ENCODE measurements around the gene KCNJ2.

DNA sequence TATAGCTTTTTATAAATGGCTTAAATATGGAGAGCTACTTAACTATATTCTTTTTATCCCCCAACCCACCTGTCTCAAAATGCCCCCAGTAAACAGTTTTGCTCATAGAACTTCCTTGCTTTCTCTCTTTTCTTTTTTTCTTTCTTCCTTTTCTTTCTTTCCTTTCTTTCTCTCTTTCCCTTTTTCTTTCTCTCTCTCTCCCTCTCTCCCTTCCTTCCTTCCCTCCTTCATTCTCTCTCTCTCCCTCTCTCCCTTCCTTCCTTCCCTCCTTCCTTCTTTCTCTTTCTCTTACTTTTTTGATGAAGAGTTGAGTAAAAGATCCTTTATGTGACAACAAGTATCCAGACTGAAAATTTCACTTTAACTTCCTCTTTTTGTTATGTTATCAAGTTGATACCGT is 48.2 kb downstream of the KCNJ2 start:
- TF ChIP-seq TEAD4 (IDR thresholded peaks at IDR 0.05) = no peak
- no peak for TF ChIP-seq RAD21 (IDR thresholded peaks at IDR 0.05; ENCODE audit: low read depth)
- TF ChIP-seq EP300 (IDR thresholded peaks at IDR 0.05; ENCODE audit: borderline replicate concordance) = no peak
- no peak for TF ChIP-seq YY1 (IDR thresholded peaks at IDR 0.05; ENCODE audit: low read depth)
- TF ChIP-seq ZBTB7A (IDR thresholded peaks at IDR 0.05; ENCODE audit: low read depth) = no peak
- no peak for TF ChIP-seq EGR1 (IDR thresholded peaks at IDR 0.05)
- TF ChIP-seq, protein P1, sequence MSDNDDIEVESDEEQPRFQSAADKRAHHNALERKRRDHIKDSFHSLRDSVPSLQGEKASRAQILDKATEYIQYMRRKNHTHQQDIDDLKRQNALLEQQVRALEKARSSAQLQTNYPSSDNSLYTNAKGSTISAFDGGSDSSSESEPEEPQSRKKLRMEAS (IDR thresholded peaks at IDR 0.05) = no peak
- TF ChIP-seq TAF1 (IDR thresholded peaks at IDR 0.05; ENCODE audit: low read depth) = no peak
